Uterus (tissue), 2 donors: Measurements from ENCODE around the gene ZC3H12A.

Source experiments
- CTCF ChIP-seq, 4 experiments: fragments of 200-600 bp in 2 of 4; fragments of 450-650 bp in 2 of 4; sonication (generic) in 2 of 4; IDR thresholded peaks; one replicate each; pipeline ENCODE4 v1.5.1; 2016 to 2019; ENCODE audit warnings: antibody characterized with exemption in 4 of 4, mild to moderate bottlenecking in 2 of 4, moderate library complexity in 1 of 4
- POLR2A ChIP-seq, 2 donors: fragments of 450-650 bp; IDR thresholded peaks; one replicate each; pipeline ENCODE4 v1.6.1; 2016; ENCODE audit warnings: antibody characterized with exemption in 2 of 2, mild to moderate bottlenecking in 1 of 2, moderate library complexity in 1 of 2

- TF ChIP-seq POLR2A (IDR thresholded peaks at IDR 0.05), result no peak
- TF ChIP-seq CTCF (IDR thresholded peaks at IDR 0.05), result no peak
Measured at GRCh38 chr1:37485902-37486679, 11.7 kb downstream of the ZC3H12A start.
